Retinal pigment epithelial cell (primary cell): ENCODE measurements around the gene PPP6R1.

Experiments used
- DNase-seq: peaks from one replicate; pipeline ENCODE4 v3.0.0-alpha.2; 2010; ENCODE audit warnings: low read depth
- H3K4me3 ChIP-seq: 2 replicates; pipeline ENCODE4 v1.5.1; 2011; ENCODE audit warnings: mild to moderate bottlenecking, low read length, control low read depth, moderate library complexity
- TF ChIP-seq, protein P1 (sequence below): conservative IDR thresholded peaks from 2 replicates; pipeline ENCODE4 v1.5.1; 2011; ENCODE audit warnings: low read depth, low read length, control low read depth, inconsistent platforms

The PPP6R1 gene

DNA sequence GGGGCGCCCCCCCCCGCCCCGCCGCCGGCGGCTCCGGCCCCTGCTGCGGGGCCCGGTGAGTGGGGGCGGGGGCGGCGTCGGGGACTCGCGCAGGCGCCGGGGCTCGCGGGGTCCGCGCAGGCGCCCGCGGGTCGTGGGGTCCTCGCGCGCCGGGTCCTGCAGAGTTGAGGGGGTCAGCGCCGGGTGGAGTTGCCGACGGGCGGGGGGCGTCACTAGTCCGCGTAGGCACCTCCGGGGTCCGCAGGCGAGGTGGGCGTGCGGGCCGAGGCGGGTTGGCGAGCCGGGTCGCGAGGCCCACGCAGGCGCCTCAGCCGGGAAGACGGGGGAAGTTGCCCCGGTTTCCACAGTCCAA lies 365 bp downstream of the PPP6R1 start:
- TF ChIP-seq, protein P1, sequence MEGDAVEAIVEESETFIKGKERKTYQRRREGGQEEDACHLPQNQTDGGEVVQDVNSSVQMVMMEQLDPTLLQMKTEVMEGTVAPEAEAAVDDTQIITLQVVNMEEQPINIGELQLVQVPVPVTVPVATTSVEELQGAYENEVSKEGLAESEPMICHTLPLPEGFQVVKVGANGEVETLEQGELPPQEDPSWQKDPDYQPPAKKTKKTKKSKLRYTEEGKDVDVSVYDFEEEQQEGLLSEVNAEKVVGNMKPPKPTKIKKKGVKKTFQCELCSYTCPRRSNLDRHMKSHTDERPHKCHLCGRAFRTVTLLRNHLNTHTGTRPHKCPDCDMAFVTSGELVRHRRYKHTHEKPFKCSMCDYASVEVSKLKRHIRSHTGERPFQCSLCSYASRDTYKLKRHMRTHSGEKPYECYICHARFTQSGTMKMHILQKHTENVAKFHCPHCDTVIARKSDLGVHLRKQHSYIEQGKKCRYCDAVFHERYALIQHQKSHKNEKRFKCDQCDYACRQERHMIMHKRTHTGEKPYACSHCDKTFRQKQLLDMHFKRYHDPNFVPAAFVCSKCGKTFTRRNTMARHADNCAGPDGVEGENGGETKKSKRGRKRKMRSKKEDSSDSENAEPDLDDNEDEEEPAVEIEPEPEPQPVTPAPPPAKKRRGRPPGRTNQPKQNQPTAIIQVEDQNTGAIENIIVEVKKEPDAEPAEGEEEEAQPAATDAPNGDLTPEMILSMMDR = no peak
- H3K4me3 ChIP-seq = peak overlapping the region; percentile 85
- DNase-seq = no peak

DNA sequence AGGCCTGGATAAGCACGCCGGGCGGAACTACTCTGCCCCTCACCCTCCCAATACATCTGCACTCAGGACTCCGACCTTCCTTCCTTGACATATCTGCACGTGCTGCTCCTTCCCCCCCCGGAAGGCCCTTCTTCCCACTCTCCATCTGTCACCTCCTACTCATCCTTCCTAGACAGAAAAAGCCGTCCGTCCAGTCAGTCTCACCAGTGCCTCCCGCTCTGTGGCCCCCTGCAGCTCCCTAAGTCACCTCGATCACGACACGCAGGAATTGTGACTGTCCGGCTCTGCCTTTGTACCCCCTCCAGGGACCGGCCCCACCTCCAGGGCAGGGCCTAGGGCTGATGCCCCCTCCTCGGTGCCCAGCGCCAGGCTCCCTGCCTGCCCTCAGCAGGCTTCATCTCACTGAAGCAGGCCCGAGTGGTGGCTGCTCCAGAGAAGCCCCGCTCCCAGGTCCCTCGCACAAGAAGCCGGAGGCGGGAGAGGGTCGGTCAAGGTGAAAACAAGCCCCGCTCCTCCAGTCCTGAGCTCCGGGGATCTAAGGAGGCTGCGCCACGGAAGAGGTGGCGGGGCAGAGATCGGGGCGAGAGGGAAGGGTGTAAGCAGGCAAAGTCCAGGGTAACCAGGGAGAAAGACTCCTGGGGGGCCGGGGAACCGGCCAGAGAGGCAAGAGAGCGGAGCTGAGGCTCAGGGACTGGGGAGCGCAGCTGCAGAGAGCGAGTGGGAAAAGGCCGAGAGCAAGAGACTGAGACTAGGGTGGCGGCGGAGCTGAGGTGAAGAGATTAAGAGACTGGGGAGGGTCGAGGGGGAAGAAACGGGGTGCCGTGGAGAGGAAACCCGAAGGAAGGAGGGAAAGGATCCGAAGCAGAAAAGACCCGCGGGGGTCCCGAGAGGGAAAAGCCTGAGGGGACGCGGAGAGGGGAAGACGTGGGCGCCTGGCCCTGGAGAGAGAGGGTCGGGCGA lies 1.1 kb downstream of the PPP6R1 start:
- H3K4me3 ChIP-seq = peak overlapping the region; percentile 85
- DNase-seq = no peak
- TF ChIP-seq, protein P1 = no peak

DNA sequence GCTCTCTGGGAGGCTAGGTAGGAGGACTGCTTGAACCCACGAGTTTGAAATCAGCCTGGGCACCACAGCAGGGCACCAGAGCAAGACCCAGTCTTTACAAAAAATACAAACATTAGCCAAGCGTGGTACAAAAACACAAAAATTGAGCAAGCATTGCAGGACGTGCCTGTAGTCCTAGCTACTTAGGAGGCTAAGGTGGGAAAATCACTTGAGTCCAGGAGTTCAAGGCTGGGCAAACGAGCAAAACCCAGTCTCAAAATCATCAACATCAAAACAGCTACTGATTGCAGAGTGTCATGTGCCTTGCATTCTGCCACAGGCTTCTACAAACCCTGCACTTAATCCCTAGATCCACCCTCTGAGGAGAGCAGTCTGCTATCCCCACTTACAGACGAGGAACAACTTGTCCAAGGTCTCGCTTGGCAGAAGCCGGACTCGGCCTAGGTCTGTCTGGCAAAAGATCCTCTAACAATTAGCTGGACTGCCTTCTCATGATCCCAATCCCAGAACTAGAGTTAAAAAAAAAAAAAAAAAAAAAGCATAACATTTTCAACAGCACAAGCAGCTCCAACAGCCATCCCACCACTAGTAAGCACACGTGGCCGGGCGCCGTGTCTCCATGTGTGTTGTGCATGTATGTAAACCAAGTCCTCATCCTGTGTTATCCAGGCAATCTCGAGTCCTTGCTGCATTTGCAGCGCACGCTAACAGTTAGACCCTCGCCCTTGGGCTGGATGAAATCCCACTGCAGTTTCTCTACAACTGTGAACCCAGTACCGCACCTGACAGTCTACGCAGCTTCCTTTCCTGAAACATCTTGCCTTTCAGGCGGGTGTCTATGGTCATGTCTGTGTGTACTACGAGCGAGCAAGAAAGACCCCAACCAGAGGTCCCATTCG lies 2.0 kb downstream of the PPP6R1 start:
- TF ChIP-seq, protein P1 = no peak
- DNase-seq = no peak
- peak overlapping the region; percentile 85 for H3K4me3 ChIP-seq

DNA sequence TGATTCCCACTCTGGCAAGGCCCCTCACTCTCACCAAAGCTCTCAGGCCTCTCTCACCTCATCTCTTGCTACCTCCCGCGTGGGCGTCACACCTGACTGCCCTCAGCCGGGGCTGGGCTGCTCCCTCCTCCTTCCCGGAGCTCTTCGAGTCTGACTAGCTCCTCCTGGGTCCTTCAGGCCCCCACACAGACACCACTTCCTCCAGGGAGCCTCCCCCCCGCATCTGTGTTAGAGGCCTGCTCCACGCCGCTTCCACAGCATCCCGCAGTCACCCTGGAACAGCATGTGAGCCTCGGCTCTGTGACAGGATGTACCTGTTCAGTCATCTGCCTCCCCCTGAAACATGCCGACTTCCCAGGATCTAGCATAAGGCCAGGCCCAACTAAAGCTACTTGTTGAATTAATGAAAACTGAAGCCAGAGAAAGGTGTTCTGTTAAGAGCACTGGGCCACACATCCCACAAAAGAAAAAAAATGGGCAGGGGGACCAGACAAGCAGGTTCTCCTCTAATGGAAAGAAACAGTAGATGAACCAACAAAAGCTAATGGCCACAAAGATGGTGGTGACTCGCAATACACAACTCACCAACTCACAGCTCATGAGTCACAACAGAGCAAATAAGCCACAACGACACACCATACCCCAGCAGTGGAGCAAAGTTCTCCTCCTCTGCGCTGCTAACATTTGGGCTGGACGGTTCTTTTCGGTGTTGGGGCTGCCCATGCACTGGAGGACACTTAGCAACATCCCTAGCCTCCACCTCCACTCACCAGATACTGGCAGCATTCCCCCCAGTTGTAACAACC lies 3.0 kb downstream of the PPP6R1 start:
- TF ChIP-seq, protein P1 = no peak
- H3K4me3 ChIP-seq = no peak overlapping the region
- no peak for DNase-seq

DNA sequence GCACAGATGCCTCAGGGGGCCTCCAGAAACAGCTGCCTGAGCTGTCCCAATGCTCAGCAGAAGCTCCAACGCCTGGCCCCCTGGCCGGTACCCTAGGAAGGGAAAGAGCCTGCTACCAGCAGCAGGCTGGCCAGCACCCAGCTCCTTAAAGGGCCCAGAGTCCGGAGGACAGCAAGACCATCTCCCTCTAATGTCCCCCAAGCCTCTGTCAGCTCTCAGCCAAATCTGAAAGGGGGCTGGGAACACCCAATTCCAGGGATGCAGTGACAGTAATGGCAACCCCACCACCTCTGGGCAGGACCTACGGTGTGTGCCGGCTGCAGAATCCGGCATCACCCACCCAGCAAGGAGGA lies 4.2 kb downstream of the PPP6R1 start:
- TF ChIP-seq, protein P1 = no peak
- no peak for DNase-seq
- H3K4me3 ChIP-seq = no peak overlapping the region

DNA sequence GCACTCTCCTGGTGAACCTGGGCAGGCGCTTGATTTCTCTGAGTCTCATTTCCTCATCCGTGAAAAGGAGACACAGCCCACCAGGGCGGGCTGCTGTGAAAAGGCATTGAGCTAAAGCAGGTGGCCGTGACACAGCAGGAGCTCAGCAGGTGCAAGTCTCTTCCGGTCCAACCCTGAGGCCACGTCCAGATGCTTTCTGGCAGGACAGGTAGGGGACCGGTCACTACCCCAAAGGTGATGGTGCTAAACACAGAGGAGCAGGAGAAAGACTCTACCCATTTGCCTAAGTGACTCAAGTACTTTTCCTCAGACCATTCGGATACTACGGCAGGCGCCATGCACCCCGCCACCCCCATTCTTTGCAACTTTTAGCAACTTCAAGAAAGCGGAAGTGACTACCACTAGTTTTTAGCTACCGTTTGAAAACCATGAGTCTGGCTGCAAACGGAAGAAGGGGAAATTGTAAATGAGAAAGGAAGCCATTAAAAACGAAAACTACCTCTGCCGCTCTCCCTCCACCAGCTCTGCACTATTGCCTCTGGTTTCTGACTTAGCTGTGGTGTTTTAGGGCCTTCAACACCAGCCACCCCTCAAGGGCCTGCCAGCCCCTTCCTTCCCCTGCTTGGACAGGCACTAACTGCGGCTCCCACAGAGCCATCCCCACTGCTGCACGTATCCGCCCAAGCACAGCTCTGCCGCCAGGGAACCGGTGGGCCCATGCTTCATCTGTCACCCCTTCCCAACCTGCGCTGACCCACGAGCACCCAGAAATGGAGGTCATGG lies 4.8 kb downstream of the PPP6R1 start:
- TF ChIP-seq, protein P1 = no peak
- DNase-seq = no peak
- H3K4me3 ChIP-seq = no peak overlapping the region
